DLD1 (cell line): ENCODE measurements around the gene DMRT2.

Experiments
- in situ Hi-C: cut with HindIII; loops from 2 replicates; pipeline ENCODE4 v1.10.0; 2017; ENCODE audit warnings: low sequenced_read_pairs

Gene DMRT2

DNA sequence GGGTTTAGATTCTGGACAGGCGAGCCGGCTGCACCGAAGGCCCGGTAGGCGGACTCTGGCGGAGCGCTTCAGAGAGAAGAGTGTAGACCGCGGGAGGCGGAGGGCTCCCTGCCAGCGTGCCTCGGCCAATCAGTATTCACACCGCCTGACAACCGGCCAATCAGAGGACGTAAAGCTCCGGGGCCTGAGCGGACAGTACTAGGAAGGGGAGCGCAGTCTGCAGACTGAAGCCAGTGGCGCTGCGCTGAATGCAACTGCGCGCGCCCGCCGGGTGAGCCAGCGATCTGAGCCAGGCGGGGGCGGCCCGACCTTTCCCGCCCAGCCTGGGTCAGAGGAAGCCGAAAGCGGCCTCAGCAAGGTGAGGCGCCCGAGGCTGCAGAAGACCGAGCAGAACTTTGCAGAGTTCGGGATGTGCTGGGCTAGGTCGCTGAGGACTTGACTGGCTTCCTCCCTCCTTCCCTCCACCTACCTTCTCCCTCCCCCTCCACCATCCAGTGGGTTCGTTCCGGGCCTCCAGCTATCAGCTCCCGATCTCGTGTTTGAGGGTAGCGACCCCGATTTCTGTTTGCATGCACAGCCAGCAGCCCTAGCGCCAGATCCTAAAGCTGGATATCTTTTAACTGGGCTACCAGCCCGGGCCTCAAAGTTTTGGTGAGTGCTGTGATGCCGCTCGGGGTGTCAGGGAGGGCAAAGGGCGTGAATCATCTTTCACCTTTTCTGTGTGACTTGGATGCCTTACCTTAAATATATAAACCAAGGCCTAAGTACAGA, at the start of gene DMRT2:
Gene DMRT2 (plus strand): TSS at position 233 of the 771 bp plus-strand sequence. CDS start 1,257 bp downstream, outside the sequence.
- in situ Hi-C loops = no loop called here

DNA sequence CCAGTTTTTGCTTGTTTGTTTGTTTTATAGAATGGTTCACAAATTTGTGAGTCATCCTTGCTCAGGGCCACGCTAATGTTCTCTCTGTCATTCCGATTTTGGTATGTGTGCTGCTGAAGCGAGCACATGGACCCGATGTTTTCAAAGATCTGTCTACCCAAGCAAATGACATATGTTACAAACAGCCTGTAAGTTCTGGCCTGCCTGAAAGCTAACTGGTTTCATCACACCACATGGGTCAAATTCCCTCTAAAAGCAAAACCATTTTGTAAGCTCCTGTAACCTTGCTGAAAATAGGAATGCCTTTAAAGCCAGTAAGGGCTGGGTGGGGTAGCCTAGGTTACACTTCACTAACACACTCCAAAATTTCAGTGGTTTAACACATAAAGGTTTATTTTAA, 48.3 kb upstream of the DMRT2 start:
- in situ Hi-C loops = no loop called here

DNA sequence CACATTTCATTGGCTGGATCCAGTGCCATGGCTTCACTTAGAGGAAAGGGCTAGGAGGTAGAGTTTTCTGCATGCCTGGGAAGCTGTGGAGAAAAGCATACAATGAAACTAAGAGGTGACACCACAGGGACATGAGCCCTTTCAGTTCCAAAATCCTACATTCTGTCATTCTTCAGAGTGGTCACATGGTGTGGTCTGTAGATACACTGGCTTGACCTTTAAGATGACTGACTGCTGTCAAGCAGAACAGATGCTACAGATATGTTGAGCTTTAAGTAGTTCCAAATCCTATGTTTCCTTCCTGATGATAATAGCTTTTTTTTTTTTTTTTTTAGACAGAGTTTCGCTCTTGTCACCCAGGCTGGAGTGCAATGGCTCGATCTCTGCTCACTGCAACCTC, 47.5 kb upstream of the DMRT2 start:
- in situ Hi-C loops = no loop called here

DNA sequence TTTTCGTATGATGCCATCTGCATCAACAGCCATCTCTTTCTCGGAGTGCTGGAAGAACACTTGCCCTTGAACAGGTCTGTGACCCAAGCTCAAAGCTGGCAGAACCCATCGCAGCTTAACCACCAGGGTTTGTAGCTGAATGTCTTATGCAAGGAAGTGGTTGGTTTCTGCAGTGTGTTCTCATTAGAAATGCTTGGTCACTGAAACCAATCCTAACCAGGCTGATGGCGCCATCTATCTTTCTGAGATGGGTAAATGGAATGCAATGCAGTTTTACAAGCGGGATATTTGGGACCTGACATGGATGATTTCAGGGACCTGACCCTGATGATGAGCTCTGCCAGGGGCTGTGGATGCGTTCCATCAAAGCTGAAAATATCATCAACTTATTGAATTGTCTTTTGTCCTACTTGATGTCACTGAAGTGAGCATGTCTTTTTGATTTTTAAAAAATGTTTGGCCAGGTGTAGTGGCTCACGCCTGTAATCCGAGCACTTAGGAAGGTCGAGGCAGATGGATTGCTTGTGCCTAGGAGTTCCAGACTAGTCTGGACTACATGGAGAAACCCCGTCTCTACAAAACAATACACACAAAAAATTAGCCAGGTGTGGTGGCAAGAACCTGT, 45.0 kb upstream of the DMRT2 start:
- in situ Hi-C loops = no loop called here

DNA sequence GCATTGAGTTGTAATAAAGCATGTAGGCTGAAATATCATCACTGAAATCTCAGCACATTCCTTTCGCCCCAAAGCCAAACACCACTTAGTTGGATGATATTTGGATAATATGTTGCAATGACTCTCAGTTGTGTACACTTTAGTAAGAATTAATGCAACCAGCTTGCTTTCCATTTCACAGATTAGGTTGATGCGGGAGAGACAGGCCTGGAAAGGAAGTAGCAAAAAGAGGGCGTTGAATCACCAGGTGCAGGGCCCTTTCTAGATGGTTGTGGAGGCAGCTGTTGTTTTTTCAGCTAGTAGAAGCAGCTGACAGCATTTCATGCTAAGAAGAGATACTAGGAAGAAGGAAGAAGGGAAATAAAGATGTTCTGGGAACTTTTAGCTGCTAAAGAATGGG, 42.8 kb upstream of the DMRT2 start:
- in situ Hi-C loops = no loop called here

DNA sequence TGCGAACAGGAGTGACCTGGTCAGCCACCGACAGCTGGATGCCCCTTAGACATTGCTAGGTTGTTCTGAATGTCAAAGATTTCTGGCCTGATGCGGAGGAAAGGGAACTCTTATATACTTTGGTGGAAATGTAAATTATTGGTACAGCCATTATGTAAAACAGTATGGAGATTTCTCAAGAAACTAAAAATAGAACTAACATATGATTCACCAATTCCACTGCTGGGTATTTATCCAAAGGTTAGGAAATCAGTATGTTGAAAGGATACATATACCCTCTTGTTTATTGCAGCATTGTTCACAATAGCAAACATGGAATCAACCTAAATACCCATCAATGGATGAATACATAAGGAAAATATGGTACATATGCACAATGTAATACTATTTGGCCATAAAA, 41.9 kb upstream of the DMRT2 start:
- in situ Hi-C loops = no loop called here

DNA sequence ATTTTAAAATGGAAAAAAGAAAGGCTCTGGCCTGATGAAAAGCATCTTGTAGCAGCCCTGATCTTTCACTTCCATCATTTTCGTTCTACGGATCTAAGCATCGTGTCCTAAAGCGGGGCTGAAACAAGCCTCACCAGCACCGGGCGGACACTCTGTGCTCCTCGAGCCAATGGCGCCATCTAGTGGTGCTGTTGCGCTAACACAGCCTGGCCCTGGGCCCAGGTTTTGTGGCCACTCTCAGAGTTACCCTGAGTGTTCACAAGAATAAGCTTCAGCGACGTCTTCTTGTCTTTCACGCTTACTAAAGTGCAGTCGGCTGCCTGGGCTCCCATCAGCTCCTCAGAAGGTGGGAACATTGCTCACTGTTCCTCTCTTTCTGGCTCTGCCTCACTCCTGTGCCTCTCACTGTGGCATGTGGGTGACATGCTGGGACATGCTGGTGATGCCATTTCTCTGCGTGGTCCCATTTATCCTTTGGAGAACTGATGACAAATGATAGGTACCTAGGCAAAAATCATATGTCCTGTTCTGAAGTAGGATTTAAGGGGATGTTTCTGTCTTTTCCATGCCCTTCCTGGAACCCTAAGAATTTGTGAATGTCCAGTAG, 41.0 kb upstream of the DMRT2 start:
- in situ Hi-C loops = no loop called here

DNA sequence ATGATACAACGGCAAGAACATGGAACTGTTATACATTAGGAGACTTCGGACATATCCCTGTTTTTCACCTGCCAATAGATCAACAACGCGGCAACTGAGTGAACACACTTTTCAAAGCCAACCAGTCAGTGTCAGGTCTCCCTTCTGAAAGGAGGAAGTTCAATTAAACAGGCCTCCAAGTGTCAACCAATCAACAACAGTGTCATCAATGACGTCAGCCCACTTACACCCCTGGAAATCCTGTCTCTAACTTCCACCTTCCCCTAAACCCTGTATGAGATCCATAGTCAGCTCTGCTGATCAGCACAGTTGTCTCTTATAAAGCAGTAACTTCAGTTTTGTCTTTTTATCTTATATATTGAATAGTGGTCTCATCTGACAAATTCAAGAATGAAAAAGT, 37.1 kb upstream of the DMRT2 start:
- in situ Hi-C loops = no loop called here

DNA sequence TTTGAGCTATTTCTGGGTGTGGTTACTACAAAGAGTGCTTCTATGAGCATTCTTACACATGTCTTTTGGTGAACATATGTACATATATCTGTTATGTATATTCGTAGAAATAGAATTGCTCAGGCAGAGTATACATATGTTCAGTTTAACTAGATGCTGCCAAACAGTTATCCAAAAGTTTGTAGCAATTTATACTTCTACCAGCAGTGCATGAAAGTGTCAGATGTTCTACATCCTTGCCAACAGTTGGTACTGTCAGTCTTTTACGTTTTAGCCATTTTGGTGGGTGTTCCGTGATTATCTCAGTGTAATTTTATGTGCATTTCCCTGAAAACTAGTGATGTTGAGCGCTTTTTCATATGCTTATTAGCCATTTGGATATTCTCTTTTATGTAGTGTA, 35.9 kb upstream of the DMRT2 start:
- in situ Hi-C loops = no loop called here

DNA sequence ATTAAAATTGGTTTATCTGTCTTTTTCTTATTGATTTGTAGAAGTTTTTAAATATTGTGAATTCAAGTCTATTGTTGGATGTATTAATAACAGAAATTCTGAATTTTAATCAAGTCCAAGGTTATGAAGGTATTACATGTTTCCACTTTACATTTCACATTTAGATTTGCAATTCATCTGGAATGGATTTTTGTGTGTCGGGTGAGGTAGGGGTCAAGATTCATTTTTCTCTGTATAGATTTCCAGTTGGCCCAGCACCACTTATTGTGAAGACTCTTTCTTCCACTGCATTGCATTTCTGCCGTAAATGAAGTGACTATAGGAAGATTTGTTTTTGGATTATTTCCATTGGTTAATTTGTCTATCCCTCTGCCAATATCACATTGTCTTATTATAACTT, 35.5 kb upstream of the DMRT2 start:
- in situ Hi-C loops = no loop called here

DNA sequence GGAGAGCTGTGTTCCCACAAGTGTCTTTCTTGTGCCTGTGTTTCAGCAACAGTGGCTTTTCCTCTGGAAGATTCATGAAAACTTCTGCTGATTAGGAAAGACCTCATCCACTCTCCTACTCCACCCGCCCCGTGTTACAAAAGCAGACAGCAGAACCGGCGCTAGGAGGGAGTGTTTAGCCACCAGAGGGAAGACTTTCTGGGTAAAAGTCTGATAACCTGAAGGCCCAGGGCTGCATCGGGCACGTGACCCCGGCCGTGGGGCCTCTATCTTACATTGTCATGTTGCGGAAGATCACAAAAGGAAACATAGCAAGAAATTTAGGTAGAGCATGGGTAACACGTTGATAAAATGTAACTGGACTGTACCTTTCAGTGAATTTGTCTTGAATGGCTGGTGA, 32.0 kb upstream of the DMRT2 start:
- in situ Hi-C loops = no loop called here

DNA sequence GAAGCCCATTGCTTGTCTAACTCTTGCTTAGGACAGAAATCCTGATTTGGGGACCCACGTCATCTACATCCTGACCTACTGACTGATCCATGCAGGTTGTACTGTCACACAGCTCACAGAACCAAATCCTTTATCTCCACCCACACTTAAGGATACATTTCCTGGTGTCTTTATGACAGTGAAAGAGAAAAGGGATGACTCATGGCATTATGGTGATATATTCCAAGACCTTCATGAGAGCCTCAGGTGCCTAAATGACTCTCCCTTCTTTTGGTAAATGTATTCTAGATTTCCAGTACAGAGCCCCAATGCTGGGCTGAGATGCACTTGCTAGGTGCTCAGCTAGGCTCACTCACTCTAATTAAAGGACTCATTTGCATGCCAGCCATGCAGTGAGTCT, 26.0 kb upstream of the DMRT2 start:
- in situ Hi-C loops = no loop called here

DNA sequence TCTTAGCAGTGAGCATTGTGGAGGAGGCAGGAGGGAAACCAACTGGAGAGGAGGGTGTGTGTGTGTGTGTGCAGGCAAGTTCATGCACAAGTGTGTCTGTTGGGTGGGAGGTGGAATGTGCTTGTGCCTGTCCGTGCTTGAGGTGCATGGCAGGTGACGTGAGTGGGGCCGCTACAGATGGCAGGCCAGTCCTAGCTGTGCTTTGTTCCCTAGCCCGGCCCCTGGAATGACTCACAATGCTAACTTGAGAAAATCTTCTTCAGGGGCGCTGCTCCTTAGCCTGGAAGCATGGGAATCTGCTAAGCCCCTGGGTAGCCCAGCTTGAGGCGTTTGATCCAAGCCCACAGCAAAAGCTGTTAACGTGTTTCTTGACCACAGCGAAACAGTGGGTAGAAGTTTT, 25.0 kb upstream of the DMRT2 start:
- in situ Hi-C loops = no loop called here

DNA sequence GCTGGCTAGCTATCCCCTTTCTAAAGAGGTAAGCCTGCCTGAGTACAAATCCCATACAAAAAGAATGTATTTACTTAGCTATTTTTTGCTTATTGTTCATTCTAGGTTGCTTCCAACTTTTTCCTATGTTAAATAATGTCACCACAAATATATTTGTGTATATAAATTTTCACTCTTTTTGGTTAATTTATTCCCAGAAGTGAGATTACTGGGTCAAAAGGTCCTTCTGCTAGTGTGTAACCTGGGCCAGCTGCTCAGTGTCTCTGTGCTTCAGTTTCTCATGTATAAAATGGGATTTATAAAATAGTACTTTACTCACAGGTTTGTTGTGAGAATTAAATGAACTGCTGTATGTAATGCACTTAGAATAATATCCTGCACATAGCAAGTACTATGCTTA, 23.9 kb upstream of the DMRT2 start:
- in situ Hi-C loops = no loop called here

DNA sequence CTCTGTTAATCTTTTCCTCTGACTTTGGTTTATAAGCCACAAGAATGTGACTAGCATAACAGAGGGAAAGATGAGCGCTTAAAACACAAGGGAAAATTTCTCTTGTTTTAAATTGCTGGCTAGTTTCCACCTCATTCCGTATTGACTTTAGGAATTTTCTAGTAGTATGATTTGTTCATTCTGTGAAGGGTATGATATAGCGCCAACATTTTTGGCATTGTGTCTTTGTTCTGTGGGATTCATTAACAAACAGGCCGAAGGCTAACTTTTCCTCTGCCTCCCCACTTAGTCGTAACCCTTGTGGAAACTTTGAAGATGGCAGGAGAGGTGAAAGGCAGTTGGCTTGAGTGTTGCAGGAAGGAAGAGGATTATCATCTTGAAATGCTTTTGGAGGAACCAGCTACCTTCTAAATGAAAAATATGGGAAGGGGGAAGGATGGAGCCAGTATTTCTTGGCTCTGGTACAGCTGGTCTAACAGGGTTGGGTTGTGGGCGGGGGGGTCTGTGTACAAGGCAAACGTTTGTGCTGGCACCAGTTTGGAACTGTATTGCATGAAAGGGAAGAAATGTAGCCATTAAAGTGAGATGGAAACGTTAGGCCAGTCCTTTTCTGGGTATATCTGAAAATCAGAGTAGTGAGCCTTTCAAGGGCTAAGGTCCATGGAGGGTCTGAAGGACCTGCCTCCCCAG, 21.5 kb upstream of the DMRT2 start:
- in situ Hi-C loops = no loop called here

DNA sequence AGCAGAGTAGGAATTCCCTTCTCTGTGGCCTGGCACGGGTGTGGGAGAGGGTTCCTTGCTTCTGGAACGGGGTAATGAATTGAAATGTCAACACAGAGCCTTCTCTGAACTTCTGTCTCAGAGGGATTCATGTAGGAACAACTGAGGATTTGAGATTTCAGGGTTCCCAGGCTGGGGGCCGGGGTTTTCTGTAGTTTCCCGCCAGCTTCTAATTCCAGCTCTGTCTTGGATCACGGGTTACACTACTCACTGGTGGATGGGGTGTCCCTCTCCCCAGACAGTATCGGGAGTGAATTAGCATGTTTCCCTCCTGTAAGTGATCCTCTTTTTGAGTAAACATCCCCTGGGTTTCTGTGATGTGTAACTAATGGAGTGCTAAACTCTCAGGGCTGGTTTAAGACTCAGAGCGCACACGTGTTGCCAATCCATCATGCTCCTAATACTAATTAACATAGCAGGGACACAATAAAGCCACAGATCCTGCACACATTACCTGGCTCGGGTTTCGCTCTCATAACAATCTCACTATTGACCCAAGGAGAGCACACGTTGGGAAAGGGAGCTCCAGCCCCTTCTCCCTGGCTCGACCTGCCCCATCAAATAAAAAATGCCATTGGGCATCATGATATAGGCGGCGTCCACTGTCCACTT, 18.1 kb upstream of the DMRT2 start:
- in situ Hi-C loops = no loop called here

DNA sequence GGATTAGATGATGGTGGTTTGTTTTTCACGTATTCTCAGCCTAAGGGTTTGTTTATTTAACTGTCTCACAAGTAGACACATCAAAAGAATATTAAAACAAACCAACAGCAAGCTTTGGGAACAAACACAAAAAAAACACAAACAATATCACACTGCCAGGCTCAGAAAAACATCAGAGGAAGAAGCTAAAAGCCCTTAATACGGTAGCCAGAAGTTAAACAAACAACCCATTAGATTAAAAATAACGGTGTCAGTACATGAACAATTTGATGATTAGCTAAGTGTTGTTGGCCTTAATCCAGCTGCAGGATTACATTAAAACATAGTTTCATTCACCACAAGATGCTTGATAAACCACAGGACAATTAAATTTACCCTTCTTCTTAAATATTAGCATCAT, 15.9 kb upstream of the DMRT2 start:
- in situ Hi-C loops = no loop called here

DNA sequence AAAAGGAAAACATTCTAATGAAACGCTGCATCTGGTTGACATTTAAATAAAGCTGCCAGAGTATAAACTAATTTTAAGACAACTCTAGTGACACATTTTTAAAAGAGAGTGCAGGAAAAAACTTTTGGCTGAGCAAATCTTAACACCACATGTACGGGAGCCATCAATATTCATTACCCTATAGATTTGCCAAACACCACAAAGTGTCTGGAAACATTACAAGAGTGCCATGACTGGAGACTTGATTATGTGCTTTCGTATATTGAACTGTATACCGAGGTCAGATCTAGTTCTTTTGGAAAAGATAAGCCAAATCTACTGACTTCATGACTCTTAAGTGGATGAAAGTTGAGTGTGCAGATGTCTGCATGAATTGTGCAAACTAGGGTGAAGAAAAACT, 10.6 kb upstream of the DMRT2 start:
- in situ Hi-C loops = no loop called here

DNA sequence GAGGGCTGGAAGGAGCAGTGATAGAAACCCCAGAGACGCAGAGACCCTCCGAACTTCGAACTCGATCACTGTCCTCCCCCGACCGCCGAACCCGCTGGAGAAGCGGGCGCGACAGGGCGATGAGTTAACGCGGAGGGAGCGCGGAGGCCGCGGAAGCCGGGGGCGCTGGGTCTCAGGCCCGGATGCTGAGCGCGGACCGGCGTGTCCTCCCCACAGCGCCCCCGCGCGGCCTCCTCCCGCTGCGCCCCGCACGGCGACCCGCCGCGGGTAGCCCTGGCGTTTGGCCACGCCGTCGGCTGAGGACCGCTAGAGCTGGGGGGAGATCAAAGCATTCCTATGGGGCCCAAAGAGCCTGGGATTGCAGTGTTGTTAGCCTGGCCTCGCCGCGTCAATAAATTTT, 7.7 kb upstream of the DMRT2 start:
- in situ Hi-C loops = no loop called here

DNA sequence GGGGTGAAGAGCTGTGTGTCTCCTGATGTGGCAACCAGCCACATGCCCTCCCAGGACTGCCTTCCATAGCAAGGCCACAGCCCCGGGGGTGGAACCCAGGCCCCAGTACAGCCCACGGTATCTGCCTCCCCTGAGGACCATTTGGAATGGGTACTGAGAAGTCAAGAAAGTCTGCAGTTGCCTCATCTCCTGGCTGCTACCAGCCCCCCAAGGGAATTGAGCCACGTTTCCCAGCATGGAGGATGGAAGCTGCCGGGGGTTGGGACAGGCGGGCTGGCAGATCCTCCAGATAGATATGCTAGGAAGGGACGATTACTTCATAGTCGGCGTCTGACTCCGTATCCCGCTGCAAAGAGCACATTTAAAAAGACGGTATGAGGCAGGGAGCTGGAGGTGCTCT, 5.5 kb upstream of the DMRT2 start:
- in situ Hi-C loops = no loop called here
